Kasumi-1 (cell line): ENCODE data around the gene ENOX1.

Experiments used
- DNase-seq, 2 experiments: peaks; one replicate each; lab custom pipeline; 2025; lab: John Stamatoyannopoulos, UW

The ENOX1 gene

DNA sequence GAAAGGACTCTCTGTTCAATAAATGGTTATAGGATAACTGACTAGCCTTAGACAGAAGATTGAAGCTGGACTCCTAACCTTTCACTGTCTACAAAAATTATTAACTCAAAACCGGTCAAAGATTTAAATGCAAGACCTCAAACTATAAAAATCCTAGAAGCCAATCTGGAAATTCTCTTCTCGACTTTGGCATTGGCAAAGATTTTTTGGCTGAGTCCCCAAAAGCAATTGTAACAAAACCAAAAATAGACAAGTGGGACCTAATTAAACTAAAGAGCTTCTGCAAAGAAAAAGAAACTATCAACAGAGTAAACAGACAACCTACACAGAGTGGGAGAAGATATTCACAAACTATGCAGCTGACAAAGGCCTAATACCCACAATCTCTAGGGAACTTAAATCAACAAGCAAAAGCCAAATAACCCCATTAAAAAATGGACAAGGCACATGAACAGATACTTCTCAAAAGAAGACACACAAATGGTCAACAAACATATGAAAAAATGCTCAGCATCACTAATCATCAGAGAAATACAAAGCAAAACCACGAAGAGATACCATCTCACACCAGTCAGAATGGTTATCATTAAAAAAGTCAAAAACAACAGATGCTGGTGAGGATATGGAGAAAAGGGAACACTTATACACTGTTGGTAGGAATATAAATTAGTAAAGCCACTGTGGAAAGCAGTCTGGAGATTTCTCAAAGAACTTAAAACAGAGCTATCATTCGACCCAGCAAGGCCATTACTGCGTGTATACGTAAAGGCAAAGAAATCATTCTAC, 497.1 kb downstream of the ENOX1 start:
- DNase-seq: no peak

- DNase-seq: no peak
Observed at GRCh38 chr13:43286751-43287150, 500.0 kb downstream of the ENOX1 start.

DNA sequence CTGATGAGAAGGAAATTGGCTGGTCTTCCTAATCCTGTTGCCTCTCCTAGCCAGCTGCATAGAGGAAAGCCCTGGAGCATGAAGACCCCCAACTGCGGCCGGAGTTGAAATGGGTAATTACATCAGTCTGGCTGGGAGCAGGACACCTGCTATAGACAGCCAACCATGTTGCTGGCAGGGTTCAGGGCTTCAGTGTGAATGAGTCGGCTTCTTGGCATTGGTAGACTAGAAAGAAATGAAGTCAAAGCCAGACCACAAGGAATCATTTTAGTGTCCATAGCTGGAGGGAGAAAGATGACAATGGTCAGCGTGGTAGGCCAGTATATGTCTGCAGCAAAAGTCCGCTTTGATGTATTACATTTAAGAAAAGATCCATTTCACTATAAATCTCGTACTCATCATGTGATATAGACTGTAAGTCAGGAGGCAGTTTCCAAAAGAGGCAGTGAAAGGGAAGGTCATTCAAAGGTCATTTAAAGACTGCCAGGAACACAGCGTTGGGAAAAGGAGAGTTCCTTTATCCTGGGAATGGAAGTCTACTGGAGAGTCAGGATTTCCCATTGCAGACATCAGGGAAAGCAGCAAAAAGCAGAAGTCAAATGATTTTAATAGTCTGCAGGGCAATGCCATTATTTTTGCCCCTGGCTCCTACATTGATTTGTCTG, 500.7 kb downstream of the ENOX1 start:
- no peak for DNase-seq

- no peak for DNase-seq
Observed at GRCh38 chr13:43284162-43284561, 502.6 kb downstream of the ENOX1 start.

- no peak for DNase-seq
Observed at GRCh38 chr13:43279696-43280095, 507.1 kb downstream of the ENOX1 start.

- no peak for DNase-seq
Observed at GRCh38 chr13:43278127-43278526, 508.6 kb downstream of the ENOX1 start.

DNA sequence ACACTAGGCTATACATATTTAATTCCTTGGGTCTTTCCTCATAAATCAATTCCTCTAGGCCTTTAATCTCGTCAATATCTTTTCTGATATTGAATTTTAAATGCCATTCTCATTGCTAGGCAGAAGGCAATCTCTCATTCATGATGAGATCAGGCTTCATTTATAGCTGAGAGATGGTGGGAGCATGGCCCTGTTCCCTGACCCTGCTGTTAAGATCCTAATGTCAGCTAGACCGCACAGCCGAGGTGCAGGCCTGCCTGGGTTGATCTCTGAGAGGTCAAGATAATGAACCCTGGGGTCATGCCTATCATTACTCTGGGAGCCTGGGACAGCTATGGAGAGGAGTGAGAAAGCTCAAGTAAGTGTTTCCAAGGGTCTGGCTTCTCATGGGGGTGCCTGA, 509.6 kb downstream of the ENOX1 start:
- no peak for DNase-seq

DNA sequence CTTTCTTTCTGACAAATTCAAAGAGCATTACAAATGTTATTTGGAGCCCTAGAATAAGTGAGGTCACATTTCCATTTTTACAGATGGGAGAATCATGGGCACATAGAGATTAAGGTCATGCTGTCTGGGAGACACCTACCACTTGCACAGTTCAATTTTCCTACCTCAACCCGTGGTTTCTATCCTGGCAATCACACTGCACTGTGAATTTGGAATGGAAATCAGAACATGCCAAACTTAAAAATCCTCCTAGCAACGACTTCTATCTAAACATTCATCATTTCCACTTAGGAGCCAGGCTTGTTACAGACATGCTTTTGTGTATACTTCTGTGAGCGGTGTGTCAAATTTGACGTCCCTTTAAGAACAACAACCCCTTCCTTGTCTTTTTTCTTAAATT, 511.9 kb downstream of the ENOX1 start:
- no peak for DNase-seq

DNA sequence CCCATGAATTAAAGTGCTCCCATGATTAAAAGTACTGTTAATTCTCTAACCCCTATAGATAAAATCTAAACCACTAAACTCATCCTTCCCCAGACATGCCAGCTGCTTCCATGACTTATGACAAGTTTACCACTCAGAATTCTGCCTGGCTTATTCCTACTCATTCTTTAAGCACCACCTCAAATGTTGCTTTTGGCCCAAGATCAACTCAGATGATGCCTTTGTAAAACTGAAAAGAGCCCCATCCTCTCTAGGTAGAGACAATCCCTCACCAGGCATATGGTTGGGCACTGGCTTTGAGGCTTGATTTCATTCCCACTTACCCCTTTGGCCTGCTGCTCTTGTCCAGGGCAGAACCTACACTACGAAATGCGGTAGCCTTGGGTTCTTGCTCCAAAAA, 513.4 kb downstream of the ENOX1 start:
- DNase-seq: no peak

GRCh38 chr13:43272851-43273250, 513.9 kb downstream of the ENOX1 start:
- no peak for DNase-seq

DNA sequence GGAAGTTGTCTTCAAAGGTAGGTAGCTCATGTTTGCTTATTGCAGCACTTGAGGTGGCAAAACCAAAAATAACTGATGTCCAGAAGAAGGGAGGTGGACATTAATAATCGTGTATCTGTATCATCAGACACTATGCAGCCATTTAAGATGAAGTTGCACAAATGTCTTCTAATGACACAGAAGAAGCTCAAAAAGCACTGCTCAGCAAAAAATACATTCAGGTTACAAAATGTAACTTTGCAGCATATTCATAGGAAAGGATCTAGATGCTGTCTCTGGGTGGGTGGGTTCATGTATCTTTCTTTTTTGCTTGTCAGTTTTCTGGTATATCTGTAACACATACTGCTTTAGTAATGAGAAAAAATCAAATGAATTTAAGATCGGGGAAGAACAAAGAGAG, 515.6 kb downstream of the ENOX1 start:
- DNase-seq: no peak

DNA sequence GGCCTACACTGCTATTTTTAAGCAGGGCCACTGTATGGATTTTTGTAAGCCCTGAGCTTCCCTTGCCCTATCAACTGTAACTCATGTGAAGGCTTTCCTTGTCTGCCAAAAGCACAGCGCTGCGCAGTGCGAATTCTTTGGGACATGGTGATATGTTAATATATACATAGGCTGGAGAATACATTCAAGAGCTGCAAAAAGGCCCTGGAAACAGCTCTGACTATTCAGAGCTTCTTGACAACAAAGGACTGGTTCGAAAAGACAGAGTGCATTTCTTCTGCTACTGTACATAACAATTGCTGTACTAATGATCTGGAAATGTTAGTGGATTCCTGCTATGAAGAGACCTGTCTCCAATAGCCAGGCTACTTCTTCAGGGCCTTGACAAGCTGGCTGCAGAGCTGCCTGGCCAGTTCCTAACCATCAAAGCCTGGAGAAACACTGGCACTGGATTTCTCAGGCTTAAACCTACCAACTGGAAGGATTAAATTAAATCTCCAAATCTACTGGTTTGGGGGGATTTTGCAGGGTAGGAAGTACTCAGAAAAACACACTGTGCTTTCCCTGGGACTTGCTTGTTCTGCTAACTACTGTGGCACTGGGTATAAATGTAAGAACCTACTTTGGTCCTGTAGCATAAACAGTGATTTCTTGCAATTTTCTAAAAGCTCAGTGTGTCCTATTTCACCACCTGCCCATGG, 516.5 kb downstream of the ENOX1 start:
- DNase-seq: no peak

DNA sequence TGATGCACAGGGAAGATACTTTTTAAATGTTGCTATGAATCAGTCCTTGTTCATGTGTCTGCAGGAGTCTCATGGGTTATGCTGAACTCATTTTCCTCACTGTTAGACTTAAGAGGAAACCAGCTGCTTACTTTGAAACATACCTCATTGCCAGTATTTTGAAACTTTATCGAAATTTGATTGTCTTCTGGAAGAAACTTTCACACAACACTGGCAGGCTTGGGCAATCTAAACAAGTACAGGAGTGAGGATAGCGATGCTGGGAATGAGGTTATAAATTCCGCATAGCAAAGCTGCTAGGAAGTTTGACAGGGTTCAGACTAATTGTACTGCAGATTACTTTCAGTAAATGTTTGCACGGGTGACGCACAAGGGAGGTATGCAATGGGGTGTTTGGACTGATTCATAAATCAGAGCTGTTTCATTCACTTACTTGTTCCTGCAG, 517.7 kb downstream of the ENOX1 start:
- no peak for DNase-seq

DNA sequence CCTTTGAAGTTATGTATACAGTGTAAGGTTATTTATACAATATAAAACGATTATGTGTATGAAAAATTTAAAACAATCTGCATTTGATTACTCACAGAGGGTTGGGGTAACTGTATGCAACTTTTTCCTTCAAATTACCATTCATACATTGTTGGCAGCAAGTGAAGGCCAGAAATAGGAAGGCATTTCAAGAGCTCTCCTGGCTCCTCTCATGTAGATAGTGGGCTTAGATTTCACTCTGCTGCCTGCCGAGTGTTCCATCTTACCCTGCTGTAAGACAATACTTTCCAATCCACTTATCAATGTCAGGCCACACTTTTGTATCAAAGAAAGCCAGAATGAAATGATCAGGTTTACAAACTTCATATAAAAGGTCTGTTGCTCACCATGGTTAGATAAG, 518.1 kb downstream of the ENOX1 start:
- DNase-seq: no peak

DNA sequence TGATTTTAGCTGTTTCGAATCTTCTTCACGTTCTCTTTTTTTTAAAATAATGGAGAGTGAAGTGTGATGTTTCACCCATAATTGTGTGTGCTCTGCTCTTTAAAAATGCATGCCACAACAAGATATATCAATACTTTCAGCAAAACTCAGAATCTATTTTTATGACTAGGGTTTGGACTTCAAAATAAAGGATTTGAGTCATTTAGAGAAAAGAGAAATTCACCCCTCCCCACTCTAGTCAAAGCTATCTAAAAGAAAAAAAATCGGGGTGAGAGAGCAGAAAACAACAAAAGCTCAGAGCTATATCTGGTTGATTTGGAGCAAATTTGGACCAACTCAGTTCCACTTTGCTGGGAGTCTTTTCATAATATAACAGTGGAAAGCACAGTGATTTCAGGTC, 518.9 kb downstream of the ENOX1 start:
- no peak for DNase-seq

DNA sequence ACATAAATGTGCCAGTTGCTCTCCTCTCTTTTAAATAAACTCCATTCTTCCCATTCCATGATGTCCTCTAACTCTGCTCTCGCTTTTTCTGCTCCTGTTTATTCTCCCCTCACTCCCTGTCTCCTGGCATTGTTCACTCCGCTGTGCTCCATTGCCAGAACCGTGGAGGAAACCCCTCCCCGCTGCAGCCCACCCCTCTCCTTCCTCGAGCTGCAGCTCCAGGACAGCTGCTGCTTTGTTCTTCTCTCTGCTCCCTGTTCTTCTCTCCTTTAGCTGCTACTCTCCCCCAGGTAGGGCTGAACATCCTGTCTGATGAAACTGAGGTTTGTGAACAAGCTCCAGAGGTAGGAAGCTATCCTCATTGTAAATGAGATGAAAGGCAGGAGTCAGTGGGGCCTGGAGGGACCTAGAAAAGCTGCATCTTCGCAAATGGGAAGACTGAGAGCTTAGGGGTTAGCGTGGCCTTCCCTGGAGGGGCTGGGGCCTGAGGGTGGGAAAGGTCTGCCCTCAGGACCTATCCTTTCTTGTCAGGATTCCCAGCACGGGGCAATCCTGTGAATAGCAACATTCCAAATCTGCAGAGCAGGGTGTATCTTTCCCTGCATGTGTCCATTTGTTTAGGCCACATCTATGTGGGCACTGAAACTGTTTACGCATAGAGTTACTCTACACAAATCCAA, 519.7 kb downstream of the ENOX1 start:
- DNase-seq: no peak

DNA sequence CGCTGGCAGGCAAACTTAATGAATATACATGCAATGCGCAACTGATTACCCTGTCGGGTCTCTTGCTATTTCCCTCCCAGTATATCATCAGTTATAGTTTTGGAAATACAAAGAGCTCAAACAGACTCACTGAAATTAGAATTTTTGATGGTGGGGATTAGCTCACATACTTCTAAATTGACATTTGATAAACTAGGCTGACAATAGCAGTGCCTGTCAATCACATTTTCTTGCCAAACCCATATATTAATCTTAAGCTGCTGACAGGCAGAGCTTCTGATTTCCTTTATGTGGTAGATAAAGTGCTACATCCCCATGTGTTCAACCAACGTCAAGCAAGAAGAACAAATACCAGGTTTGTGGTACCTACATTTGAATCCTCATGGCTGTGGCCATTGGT, 521.7 kb downstream of the ENOX1 start:
- no peak for DNase-seq

DNA sequence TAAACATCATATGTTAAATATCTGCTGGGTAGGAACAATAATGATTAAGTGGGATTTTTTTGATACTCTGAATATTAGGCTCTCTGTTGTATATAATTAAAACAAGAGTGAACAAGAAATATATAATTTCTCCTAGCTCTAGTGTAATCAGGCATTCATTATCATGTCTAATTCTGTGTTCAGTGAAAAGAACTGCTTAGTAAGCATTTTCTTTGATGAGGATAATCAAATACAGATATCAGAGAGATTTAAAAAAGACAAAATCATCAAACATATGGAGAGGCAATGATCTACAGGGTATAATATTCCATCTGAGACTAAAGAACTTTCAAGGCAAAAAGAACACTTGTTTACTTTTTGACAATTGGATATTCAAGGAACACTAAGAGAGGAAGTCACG, 522.3 kb downstream of the ENOX1 start:
- no peak for DNase-seq

GRCh38 chr13:43263047-43263446, 523.7 kb downstream of the ENOX1 start:
- DNase-seq: no peak

DNA sequence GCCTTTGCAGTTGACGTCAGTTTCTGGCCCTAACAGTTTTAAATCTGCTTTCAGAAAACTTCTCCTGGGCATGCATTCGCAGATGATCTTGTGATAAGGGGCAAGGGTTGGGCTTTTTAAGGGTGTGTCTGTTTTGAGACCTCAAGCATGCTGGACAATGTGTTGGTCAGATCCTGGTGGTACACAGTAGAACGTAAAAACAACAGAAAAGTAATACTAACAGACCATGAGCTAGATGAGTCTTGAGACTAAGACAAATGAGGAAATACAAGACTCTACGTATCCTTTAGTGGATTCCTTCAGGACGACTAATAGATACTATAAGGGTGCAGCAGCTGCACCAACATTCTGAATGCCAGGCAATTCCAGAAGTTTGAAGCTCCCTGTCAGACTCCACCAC, 525.8 kb downstream of the ENOX1 start:
- no peak for DNase-seq

- DNase-seq: no peak
Observed at GRCh38 chr13:43258771-43259170, 528.0 kb downstream of the ENOX1 start.

DNA sequence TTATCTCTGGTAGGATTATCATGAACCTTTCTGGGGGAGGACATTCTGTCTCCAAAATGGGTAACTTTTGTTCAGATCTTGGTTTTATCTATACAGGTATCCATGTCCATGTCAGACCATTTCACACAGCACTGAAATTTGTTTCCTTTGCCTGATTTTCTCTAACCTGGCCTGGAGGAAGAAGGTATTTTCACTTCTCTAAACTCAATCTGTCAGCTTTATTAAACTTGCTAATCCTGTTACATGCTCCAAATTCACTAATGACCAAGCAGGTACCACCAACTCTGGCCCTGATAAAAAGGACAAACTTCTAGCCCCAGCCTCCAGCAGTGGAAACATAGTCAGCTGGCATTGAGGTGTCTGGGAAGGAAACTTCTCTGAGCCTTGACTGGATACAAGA, 529.0 kb downstream of the ENOX1 start:
- no peak for DNase-seq

- DNase-seq: no peak
Observed at GRCh38 chr13:43251961-43252360, 534.8 kb downstream of the ENOX1 start.
